22Rv1 (cell line): ENCODE data around the gene CUL7.
A peak's percentile ranks its signal among the peaks of the same experiment; 100 is the strongest.

Source experiments
- H3K27ac ChIP-seq: fragments of 450-650 bp; 2 replicates; pipeline ENCODE4 v1.5.1; 2017
- ZFX ChIP-seq: fragments of 450-650 bp; IDR thresholded peaks from 2 replicates; pipeline ENCODE4 v1.6.1; 2017; ENCODE audit warnings: antibody characterized with exemption, borderline replicate concordance
- TF ChIP-seq, protein P1 (sequence below): fragments of 450-650 bp; IDR thresholded peaks from 2 replicates; pipeline ENCODE4 v1.5.1; 2017; ENCODE audit warnings: mild to moderate bottlenecking

The CUL7 gene

DNA sequence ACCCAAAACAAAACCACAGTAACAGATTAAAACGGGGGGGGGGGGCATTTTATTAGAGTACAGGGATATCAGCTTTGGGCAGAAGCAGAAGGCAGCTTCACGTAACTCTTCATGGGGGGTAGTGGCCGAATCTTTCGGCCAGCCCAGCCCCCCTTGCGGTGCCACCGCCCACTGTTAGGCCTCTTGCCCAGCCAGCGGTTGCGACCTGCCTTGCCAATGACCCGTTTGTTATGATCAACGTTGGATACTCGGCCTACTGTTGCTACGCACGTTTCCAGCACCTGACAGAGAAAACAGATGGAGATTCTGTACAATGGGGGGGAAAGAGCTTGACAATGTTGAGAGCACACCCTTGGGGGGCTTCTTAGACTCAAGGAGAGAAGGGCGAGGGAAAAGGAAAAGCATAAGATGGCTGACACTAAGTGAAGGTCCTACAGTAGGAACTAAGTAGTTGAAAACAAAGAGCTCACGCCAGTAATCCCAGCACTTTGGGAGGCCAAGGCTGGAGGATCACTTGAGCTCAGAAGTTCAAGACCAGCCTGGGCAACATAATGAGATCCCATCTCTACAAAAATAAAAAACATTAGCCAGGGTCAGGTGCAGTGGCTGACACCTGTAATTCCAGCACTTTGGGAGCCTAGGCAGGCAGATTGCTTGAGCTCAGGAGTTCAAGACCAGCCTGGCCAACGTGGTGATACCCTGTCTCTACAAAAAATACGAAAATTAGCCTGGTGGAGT lies 724 bp upstream of the CUL7 start:
- H3K27ac ChIP-seq, result peak overlapping the region; percentile 80
- TF ChIP-seq, protein P1, sequence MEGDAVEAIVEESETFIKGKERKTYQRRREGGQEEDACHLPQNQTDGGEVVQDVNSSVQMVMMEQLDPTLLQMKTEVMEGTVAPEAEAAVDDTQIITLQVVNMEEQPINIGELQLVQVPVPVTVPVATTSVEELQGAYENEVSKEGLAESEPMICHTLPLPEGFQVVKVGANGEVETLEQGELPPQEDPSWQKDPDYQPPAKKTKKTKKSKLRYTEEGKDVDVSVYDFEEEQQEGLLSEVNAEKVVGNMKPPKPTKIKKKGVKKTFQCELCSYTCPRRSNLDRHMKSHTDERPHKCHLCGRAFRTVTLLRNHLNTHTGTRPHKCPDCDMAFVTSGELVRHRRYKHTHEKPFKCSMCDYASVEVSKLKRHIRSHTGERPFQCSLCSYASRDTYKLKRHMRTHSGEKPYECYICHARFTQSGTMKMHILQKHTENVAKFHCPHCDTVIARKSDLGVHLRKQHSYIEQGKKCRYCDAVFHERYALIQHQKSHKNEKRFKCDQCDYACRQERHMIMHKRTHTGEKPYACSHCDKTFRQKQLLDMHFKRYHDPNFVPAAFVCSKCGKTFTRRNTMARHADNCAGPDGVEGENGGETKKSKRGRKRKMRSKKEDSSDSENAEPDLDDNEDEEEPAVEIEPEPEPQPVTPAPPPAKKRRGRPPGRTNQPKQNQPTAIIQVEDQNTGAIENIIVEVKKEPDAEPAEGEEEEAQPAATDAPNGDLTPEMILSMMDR, result no peak
- no peak for TF ChIP-seq ZFX

DNA sequence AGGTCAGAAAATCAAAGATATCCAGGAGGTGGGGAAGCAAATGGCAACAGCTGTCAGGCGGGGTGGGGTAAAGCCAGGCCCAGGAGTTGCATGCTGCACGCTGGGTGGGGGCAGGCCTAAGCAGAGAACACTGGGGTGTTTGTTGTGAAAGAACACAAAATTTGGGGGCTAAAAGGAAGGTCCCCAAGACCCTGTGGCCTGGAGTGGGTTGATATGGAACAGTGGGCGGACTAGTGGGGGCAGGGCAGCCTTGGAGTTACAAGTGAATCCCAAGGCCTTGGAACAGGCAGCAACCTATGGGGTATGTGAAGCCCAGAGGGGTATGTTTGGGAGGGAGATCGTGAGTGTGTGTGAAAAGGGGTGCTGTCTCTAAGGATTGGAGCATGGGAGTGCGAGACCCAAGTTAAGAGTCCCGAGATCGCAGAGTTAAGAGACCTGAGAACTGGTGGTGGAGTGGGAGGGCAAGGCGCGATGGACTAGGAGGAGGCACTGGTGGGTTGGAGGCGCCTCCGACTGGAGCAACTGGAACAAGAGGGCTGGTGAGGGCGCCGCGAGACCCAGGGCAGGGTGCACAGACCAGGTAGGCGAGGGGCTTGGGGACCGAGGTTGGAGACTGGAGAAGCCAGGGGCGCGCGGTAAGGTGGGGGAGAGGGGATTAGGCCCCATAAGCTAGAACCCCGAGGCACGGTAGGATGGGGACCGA lies 658 bp downstream of the CUL7 start:
- TF ChIP-seq, protein P1, result no peak
- no peak for TF ChIP-seq ZFX
- peak overlapping the region; percentile 80 for H3K27ac ChIP-seq

DNA sequence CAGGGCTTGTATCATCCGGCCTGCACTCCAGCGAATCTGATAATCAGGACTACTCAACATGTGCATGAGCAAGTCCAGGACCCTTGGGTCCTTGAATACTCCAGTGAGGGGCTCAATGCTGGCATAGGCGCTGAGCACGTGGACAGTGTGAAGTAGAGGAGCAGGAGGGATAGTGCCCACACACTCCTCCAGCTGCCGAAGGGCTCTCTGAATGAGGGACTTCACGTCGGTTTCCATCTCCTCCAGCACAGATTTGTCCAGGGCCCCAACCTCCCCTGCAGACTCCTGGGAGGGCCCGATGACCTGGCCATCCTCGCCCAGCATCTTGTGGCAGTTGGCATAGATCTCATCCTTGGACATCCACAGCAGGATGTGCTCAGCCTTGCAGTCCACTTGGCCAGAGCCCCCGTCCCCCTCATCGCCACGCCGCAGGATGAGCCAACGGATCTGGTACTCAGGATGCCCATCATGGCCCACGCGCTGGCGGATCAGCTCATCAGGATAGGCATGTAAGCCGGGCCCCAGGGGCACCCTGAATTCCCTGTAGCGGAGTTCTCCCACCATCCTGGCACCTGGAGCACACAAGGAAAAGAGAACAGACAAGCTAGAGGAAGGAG lies 1.3 kb downstream of the CUL7 start:
- peak overlapping the region; percentile 80 for H3K27ac ChIP-seq
- no peak for TF ChIP-seq ZFX
- TF ChIP-seq, protein P1, result no peak

DNA sequence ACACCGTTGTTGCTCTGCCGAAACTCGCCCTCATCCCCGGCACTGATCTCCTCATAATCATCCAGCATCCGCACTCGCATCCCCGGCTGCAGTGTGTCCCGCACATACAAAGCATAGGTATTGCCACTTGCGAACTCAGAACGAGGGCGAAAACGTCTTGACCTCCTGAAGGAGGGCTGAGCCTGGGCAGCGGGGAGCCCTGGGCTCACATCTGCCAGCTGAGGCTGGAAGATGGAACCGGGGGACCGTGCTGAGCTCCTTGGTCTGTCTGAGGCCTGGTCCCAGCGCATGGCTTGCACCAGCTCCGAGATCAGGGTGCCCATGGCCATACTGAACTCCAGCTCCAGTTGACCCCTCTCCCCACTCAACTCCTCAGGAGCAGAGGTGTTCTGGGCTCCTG lies 2.7 kb downstream of the CUL7 start:
- no peak overlapping the region for H3K27ac ChIP-seq
- TF ChIP-seq, protein P1, result no peak
- TF ChIP-seq ZFX, result no peak

DNA sequence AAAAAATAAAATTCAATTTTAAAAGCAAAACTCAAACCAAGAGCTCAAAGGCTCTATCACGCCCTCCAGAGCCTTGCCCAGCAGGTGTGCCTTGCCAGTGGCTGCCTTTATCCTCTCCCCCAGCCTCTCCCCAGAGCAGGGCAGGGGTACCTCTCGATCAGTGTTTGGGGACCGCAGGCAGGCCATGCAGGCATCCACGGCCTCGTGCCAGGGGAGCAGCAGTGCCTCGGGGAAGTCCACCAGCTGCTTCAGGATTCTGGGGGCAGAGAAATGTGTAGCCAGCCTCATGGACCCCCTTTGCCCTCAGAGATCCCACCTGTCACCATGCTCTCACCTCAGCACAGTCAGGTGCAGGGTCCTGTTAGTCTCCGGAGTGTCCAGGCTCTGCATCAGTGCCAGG lies 5.7 kb downstream of the CUL7 start:
- TF ChIP-seq, protein P1, result no peak
- TF ChIP-seq ZFX, result no peak
- H3K27ac ChIP-seq, result no peak overlapping the region

DNA sequence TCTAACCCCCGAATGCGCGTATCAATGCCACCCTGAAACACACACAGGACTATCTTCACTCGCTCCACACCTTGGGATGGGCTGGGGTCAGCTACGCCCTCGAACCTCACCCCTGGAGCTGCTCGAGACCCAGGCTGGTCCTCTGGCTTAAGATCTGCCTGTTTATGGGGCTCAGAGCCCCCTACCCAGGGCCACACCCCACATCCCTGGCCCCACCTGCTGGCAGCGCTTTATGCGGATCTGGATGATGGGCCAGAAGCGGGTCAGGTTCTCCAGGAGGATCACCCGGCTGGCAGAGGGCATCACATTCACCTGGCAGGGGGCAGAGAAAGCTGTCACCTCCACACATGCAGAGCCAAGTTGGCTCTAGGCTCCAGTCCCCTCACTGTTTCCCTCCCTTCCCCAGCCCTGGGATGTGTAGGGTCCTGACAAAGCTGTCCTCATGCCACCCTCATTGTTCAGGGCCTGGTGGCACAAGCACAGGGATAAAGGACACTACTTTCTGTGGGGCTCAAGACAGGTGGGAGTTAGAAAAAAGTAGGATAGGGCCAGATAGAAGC lies 8.2 kb downstream of the CUL7 start:
- no peak for TF ChIP-seq ZFX
- TF ChIP-seq, protein P1, result no peak
- no peak overlapping the region for H3K27ac ChIP-seq
